OCI-LY1 (cell line): Measurements from ENCODE around the gene BEND6.

ENCODE experiments used
- CTCF ChIP-seq: fragments of 200-600 bp; sonication (generic), shearing (Covaris generic); IDR thresholded peaks from 2 replicates; pipeline ENCODE4 v1.5.1; 2017; ENCODE audit warnings: mild to moderate bottlenecking, antibody characterized with exemption, low read length, moderate library complexity, mixed read lengths
- EZH2 ChIP-seq: fragments of 200-600 bp; sonication (generic), shearing (Covaris generic); IDR thresholded peaks from 2 replicates; pipeline ENCODE4 v1.8.0; 2017; ENCODE audit warnings: borderline replicate concordance, mixed run types, mild to moderate bottlenecking, antibody characterized with exemption, low read length, moderate library complexity, mixed read lengths

GRCh38 chr6:57027301-57027700 lies 72.4 kb downstream of the BEND6 start:
- TF ChIP-seq CTCF (no peak), EZH2 (no peak)
